Neutrophil (primary cell): ENCODE results near the gene PLA2G4B.

ENCODE experiments used
- H3K27ac ChIP-seq: fragments of 200-600 bp; sonication (generic); 2 replicates; pipeline ENCODE4 v1.5.1; 2016; ENCODE audit warnings: mild to moderate bottlenecking, moderate library complexity
- H3K27me3 ChIP-seq: fragments of 200-600 bp; sonication (generic); 2 replicates; pipeline ENCODE4 v1.6.0; 2016; ENCODE audit warnings: mild to moderate bottlenecking
- H3K36me3 ChIP-seq: fragments of 200-600 bp; sonication (generic); 2 replicates; pipeline ENCODE4 v1.5.1; 2017
- H3K4me1 ChIP-seq, 2 experiments: fragments of 200-600 bp in 1 of 2; sonication (generic) in 1 of 2; 1 replicate in 1 of 2; 2 replicates in 1 of 2; pipeline versions ENCODE4 v1.5.1 to v1.6.1; 2013 to 2016; ENCODE audit warnings: low read depth in 1 of 2, low read length in 1 of 2, mild to moderate bottlenecking in 1 of 2, moderate library complexity in 1 of 2; ENCODE audit not compliant: control insufficient read depth in 1 of 2, insufficient read depth in 1 of 2
- H3K4me3 ChIP-seq, 2 experiments: fragments of 200-600 bp in 1 of 2; sonication (generic) in 1 of 2; 1 replicate in 1 of 2; 2 replicates in 1 of 2; pipeline ENCODE4 v1.5.1; 2013 to 2016; ENCODE audit warnings: low read depth in 1 of 2, low read length in 1 of 2, mild to moderate bottlenecking in 1 of 2, moderate library complexity in 1 of 2
- H3K9me3 ChIP-seq: fragments of 200-600 bp; sonication (generic); 2 replicates; pipeline ENCODE4 v1.5.1; 2016
- TF ChIP-seq, protein P1 (sequence below): fragments of 200-600 bp; sonication (generic); IDR thresholded peaks from 2 replicates; pipeline ENCODE4 v1.5.1; 2016; ENCODE audit warnings: antibody characterized with exemption

Gene PLA2G4B

DNA sequence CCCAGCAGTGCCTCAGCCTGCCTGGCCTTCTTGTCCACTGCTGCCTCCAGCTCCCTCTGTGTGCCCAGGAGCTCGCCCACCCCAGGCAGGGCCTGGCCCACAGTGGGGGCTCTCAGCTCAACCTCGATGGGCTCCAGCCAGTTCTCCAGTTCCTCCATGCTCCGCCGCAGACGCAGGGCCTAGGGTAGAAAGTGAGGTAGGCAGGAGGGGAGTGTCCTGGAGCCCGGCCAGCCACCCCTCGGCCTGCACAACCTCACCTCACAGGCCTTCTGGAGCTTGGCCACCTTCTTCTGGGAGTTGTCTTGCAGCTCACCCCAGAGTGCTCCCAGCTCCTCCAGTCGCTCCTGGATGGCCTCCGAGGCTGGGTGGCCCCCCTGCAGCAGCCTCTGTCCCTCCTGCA is 18.7 kb downstream of the PLA2G4B start:
- Histone ChIP-seq H3K4me3 (no peak overlapping the region), H3K9me3 (no peaks in the 10 kb centered on the region), H3K27ac (no peak overlapping the region), H3K27me3 (no peaks in the 10 kb centered on the region), H3K36me3 (no peaks in the 10 kb centered on the region), H3K4me1 (no peaks in the 10 kb centered on the region)
- TF ChIP-seq, protein P1, sequence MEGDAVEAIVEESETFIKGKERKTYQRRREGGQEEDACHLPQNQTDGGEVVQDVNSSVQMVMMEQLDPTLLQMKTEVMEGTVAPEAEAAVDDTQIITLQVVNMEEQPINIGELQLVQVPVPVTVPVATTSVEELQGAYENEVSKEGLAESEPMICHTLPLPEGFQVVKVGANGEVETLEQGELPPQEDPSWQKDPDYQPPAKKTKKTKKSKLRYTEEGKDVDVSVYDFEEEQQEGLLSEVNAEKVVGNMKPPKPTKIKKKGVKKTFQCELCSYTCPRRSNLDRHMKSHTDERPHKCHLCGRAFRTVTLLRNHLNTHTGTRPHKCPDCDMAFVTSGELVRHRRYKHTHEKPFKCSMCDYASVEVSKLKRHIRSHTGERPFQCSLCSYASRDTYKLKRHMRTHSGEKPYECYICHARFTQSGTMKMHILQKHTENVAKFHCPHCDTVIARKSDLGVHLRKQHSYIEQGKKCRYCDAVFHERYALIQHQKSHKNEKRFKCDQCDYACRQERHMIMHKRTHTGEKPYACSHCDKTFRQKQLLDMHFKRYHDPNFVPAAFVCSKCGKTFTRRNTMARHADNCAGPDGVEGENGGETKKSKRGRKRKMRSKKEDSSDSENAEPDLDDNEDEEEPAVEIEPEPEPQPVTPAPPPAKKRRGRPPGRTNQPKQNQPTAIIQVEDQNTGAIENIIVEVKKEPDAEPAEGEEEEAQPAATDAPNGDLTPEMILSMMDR: no peak

DNA sequence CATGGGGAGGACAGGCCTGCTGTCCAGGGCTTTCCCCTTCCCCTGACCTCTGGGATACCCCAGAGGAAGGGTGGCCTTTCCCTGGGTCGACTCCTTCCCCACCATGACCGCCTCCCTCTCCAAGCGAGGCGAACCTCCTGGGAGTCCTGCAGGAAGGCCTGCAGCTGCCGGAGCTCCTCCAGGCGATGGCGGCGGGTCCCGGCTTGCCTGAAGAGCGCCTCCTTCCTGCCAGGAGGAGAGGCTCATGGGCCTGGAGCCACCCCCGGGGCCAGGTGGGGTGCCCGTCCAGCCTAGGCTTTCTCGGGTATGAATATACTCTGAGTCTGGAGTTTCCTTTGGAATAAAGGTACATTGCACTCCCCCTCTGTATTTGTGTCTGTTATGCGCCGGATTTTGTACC is 20.1 kb downstream of the PLA2G4B start:
- Histone ChIP-seq H3K4me3 (no peak overlapping the region), H3K4me1 (no peaks in the 10 kb centered on the region), H3K36me3 (no peaks in the 10 kb centered on the region), H3K9me3 (no peaks in the 10 kb centered on the region), H3K27ac (no peak overlapping the region), H3K27me3 (no peaks in the 10 kb centered on the region)
- TF ChIP-seq, protein P1: no peak

DNA sequence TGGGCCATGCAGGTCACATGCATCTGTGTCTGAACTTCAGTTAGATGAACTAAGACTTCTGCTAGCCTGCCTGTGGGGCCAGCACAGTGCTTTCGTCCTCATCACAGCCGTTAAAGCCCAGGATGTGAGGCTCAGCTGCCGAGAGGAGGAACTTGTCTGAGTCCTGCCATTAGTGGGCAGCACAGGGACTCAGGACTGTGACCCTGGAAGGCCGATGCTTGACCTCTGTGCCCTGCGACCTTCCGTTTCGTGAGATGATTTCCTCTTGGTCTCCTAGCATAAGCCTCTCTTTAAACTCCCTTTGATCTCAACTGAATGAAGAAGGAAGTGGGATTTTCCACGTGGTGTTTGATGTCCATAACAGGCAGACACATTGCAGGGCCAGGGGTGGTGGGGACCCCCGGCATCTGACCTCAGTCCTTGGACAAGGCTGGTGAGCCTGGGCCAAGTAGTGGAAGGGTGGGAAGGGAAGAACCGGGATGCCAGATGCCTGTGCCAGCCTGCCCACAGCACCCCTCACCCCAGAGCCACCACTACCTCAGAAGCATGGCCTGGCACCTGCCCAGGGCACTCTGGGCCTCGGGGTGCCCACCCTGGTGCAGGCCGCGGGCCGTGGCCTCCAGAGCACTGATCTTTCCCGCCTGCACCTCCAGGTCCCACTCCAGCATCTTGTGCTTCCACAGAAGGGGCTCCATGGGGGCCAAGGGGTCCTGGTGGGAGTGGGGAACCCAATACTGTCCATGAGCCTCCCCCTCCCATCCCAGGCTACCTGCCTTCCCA is 21.6 kb downstream of the PLA2G4B start:
- Histone ChIP-seq H3K4me1 (no peaks in the 10 kb centered on the region), H3K27ac (no peak overlapping the region), H3K9me3 (no peaks in the 10 kb centered on the region), H3K36me3 (no peaks in the 10 kb centered on the region), H3K27me3 (no peaks in the 10 kb centered on the region), H3K4me3 (no peak overlapping the region)
- TF ChIP-seq, protein P1: no peak

DNA sequence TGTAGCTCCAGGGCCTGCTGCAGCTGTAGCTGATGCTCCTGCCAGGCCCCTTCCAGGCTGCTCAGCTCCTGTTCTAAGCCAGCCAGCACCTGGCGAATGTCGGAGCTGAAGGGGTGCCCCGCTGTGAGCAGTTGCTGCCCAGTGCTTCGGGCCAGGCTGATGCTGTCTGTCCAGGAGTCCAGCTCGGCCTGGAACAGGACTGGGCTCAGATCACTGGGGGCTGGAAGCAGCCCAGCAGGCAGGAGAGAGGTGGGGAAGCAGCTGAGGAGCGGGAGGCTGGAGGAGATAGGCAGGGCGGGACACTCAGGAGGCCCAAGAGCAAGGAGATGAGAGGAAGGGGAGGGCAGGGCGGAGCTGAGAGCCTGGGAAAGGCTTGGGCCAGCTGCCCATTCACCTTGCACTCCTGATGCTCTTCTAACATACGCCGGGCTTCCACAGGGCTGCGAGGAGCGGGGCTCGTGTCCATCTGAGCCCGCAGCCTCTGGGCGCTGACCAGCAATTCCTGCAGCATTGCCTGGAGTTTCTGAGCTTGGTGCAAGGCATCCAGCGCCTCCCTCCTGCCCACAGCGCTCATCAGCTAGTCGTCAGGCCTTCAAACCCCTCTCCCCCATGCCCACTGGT is 23.2 kb downstream of the PLA2G4B start:
- Histone ChIP-seq H3K4me1 (no peaks in the 10 kb centered on the region), H3K9me3 (no peaks in the 10 kb centered on the region), H3K4me3 (no peak overlapping the region), H3K27ac (no peak overlapping the region), H3K27me3 (no peaks in the 10 kb centered on the region), H3K36me3 (no peaks in the 10 kb centered on the region)
- TF ChIP-seq, protein P1: no peak

DNA sequence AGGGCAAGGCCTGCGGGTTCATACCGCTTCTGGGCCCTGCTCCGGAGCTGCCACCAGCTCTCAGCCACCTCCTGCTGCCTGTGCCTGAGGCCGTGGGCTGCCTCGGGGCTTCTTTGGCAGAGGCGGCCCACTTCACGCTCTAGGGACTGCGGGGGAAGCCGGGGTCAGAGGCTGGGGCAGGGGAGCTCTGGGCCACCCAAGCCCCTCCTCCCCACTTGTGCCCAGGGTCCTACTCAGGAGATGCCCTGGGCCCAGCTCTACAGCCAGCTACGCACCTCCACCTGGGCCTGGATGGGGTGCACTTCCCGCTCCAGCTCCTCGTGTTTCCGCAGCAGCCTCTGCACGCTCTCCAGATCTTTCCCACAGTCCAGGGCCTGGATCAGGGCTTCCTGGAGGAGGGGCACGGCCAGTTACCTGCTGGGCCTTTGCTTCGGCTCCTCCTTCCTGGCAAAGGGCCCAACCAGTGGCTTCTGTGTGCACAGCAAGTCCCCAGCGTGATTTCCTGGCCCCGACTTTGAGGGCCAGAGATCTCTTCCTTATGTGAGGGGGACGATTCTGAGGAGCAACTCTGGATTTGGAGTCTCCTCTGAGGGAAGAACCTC is 24.0 kb downstream of the PLA2G4B start:
- Histone ChIP-seq H3K9me3 (no peaks in the 10 kb centered on the region), H3K4me1 (no peaks in the 10 kb centered on the region), H3K27me3 (no peaks in the 10 kb centered on the region), H3K27ac (no peak overlapping the region), H3K36me3 (no peaks in the 10 kb centered on the region), H3K4me3 (no peak overlapping the region)
- TF ChIP-seq, protein P1: no peak
